ENCODE measurements around the gene UNC93A.
"Not testable (repeated sequence)": the region's sequence is repeated elsewhere in the genome, so short reads cannot be mapped to it uniquely, and the experiment has no call there.

Gene UNC93A

DNA sequence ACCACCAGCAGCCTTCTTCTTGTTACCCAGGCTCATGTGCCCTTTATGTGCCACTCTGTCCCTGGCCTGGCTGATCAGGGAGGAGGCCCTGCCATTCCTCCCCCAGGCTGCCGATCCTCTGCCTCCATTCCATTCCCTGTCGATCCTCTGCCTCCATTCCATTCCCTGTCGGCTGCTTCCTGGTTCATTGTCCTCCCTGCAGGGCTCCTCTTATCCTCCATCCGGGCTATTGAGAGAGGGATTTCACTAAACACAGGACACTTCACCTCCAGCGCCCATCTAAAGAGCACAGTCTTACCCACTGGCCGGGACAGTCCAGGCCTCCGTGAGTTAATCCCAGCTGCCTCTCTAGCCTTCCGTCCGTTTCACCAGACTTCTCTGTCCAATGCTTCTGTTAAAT lies 26.1 kb downstream of the UNC93A start:
- DNase-seq = no peak

DNA sequence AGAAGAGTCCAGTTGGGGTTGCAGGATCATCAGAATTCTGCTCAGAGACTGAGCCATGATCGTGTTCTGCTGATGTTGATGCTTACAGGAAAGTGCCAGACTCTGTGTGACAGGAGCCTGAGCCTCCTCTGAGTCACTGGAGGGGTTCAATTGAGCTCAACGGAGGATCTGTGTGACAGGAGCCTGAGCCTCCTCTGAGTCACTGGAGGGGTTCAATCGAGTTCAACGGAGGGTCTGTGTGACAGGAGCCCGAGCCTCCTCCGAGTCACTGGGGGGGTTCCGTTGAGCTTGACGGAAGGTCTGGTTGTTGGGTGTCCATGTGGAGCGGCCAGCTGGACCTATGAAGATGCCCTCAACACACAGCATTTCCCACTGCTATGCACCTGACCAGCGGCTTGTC lies 27.2 kb downstream of the UNC93A start:
- not testable (repeated sequence) for DNase-seq

- DNase-seq = not testable (repeated sequence)
Measured at GRCh38 chr6:167318856-167319255, 27.7 kb downstream of the UNC93A start.

DNA sequence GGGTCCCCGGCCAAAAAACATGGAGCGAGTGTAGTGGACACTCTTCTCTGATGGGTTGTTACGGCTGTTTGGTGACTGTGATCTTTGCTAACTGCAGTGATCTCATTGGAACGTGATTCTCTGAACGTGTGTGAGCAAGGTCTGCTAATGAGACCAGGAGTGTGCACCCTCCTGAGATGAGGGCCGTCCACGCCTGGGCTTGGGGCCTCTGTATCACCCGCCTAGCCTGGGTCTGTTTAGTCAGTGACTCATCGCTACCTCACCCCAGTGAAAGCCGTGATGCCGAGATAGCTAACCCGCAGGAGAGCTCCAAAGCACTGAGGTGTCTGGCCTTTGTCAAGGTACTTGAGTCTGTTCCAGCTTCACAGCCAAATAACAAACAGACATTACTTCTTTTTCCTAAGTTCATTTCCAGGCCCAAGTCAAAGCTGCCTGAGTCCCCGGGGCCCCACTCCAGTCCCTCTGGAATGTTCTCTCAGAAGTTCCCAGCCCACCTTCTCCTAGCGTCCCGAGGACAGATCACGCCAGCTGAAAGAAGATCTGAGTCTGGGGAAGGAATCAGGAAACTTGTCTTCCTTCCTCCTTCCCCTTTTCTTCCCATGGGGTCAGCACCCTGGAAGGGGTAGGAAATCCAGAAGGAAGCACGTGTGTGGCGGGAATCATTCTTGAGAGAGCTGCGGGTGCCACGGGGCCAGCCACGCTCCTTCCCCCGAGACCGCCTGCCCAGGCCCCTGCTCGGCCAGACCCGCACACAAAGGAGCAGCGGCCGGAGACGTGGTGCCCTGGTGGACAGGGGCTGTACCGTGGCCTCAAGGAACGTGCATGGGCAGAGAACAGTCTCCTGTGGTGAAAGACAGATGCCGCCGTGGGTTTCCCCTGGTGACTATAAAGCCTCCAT lies 29.0 kb downstream of the UNC93A start:
- not testable (repeated sequence) for DNase-seq

DNA sequence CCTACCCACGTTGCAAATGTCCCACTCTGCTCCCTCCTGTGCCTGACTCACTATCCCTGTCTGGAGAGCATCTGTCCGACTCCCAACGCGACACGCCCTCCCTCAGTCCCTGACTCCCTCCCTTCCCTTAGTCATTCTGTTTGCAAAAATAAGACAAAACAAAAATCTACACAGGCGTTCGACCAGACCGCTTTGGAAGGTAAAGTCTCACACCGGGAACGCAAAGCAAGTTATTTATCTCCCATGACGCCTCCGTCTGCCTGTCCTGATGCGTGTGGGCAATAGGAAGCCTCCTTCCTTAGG lies 29.6 kb downstream of the UNC93A start:
- not testable (repeated sequence) for DNase-seq

- not testable (repeated sequence) for DNase-seq
Measured at GRCh38 chr6:167321185-167321584, 30.1 kb downstream of the UNC93A start.

DNA sequence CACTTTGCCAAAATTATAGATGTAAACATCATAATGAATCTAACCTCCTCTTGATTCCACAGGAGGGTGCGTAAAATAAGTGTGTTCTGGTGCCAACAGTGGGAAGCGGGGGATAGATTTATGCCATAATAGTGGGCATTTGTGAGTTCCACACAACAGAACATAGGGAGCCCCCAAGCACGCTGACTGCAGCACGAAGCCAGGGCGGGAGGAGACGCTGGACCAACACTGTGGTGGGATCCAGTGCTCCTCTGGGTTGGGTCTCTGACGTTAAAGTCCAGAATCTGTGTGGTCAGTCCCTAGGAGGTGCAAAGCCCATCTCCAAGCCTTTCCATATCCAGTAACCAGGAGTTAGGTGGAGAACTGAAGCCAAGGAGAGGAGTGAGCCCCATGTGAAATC lies 32.0 kb downstream of the UNC93A start:
- DNase-seq = no peak

GRCh38 chr6:167324111-167324510 lies 33.0 kb downstream of the UNC93A start:
- no peak for DNase-seq

DNA sequence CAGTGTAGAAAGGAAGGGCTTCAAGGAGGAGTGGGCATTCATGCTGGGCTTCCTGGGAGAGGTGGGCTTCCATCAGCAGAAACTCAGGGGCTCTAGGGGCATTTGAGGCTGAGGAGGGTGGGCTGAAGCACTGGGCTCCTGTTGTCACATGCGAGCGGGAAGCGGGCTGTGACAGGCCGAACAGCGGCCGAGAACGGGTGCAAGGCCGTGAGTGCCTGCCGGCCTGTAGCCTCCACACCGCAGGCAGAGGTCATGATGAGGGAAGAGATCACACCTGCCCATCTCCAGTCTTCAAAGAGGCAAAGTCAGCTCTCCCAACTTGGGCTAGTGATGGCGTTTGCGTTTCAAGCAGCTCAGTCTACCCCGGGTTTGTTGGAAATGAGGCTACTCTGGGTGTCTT lies 34.7 kb downstream of the UNC93A start:
- DNase-seq = no peak

- DNase-seq = no peak
Measured at GRCh38 chr6:167327391-167327790, 36.3 kb downstream of the UNC93A start.

GRCh38 chr6:167328086-167328485 lies 37.0 kb downstream of the UNC93A start:
- DNase-seq = no peak

DNA sequence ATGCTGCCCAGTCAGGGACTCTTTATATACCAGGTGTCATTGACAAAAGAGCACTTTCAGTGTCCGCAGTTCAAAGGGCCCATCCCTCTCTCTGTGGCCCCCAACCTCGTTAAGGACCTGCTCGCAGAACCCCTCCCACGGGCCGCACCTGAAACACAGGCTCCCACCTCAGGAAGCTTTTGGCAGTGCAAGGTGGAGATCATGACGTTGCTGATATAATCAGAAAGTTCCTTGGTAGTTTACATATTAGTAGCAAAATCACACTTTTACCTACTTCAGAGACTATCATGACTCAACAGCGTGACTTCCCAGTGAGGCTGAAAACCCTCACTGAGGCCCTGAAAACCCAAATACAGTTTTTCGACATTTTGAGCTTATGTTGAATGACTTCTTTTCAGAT lies 37.9 kb downstream of the UNC93A start:
- no peak for DNase-seq

DNA sequence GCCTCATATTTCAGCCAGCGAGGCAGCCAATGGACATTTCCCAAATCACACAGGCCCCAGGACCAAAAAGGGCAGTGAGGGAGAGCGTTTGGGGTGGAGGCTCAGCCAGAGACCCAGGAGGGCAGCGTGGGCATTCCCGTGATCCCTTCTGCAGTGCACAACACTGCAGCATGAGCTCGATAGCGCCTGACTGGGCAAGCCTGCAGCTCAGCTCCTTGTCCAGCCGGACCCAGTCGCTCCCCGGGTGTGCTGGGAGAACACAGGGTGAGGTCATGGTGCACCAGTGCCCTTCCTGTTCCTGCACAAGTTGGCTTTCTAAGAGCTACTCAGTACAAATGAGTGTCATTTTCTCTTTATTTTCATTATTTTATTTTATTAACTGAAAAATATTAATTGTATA lies 39.6 kb downstream of the UNC93A start:
- no peak for DNase-seq

GRCh38 chr6:167331565-167331964 lies 40.5 kb downstream of the UNC93A start:
- DNase-seq = no peak

GRCh38 chr6:167336844-167337630 lies 45.9 kb downstream of the UNC93A start:
- DNase-seq = no peak

GRCh38 chr6:167337675-167338449 lies 46.7 kb downstream of the UNC93A start:
- no peak for DNase-seq

DNA sequence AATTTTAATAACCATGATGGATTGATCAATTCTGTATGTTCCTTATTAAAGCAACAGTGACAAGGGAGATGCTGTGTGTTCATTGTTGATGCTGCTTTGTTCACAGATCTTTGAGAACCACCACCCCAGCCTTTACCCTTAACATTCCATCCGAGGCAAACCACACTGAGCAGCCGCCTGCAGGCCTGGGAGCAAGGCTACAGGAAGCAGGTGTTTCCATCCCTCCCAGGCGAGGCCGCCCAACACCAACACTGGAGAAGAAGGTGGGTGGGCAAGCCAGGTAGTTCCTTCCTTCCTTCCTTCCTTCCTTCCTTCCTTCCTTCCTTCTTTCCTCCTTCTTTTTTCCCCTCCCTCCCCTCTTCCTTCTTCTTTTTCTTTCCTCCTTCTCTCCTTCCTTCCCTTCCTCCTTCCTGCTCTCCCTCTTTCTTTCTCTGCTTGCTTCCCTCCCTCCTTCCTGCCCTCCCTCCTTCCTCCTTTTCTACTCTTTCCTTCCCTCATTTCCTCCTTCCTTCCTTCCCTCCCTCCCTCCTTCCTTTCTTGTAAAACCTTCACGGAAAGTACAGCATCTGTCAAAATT lies 47.5 kb downstream of the UNC93A start:
- DNase-seq = no peak

GRCh38 chr6:167341038-167341583 lies 50.0 kb downstream of the UNC93A start:
- DNase-seq = no peak

GRCh38 chr6:167341665-167342655 lies 50.8 kb downstream of the UNC93A start:
- no peak for DNase-seq

DNA sequence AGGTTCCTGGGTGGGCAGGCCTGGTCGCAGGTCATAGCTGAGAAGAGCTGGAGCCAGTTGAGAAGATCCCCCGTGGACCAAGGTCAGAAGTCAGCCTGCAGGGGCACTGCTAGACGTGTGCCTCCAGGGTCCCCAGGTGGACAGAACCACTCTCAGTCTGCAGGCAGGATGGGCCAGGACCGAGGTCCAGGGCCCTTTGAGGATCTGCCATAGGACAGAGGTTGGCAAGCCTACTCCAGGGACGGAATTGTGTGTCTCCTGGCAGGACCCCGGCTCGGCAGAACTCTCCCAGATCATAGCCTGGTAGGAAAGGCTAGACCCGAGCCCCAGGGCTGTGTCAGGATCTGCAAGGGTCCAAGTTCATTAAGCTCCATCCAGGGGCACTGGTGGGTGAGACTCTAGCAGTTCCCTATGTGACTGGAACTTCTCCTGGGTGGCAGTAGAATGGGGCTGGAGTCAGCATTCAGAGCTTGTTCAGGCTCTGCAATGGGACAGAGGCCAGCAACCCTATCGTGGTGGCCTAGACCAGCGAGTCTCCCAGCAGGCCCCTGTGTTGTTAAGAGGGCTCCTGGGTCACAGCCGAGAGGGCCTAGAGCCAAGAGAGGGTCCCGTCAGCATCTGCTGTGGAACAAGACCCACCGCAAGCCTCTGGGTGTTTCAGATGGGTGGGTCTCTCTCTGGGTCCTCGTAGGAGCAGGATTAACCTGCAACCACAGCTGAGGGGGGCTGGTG lies 51.9 kb downstream of the UNC93A start:
- DNase-seq = no peak

GRCh38 chr6:167345348-167345747 lies 54.2 kb downstream of the UNC93A start:
- DNase-seq = no peak
